ENCODE results near the gene NCKAP5. TPM values are rescaled to one million over a fixed set of nuclear protein-coding genes. Genes with fewer than 3 reads are reported as not detected.

NCKAP5 gene
- total RNA-seq, 2 donors from 2014 or later = 2.0 to 7.1 TPM

GRCh38 chr2:133492719-133493380, 75.4 kb downstream of the NCKAP5 start:
- H3K9me3 ChIP-seq = no peaks in the 10 kb centered on the region
- intact Hi-C loops (cut with DNase I) = no loop called here
- no peaks in the 10 kb centered on the region for H3K4me1 ChIP-seq (replicated peaks)
- H3K27ac ChIP-seq = no peak overlapping the region
- WGBS = 96% methylated on average over 2 of the region's 2 CpGs
- DNase-seq (ENCODE audit: low spot score) = no peak
- no peak overlapping the region for H3K4me3 ChIP-seq
- TF ChIP-seq CTCF (IDR thresholded peaks at IDR 0.05) (no peak), POLR2A (IDR thresholded peaks at IDR 0.05) (no peak), POLR2AphosphoS5 (IDR thresholded peaks at IDR 0.05) (no peak)
- no peaks in the 10 kb centered on the region for H3K36me3 ChIP-seq
- no peaks in the 10 kb centered on the region for H3K27me3 ChIP-seq (replicated peaks; ENCODE audit: insufficient read depth)

DNA sequence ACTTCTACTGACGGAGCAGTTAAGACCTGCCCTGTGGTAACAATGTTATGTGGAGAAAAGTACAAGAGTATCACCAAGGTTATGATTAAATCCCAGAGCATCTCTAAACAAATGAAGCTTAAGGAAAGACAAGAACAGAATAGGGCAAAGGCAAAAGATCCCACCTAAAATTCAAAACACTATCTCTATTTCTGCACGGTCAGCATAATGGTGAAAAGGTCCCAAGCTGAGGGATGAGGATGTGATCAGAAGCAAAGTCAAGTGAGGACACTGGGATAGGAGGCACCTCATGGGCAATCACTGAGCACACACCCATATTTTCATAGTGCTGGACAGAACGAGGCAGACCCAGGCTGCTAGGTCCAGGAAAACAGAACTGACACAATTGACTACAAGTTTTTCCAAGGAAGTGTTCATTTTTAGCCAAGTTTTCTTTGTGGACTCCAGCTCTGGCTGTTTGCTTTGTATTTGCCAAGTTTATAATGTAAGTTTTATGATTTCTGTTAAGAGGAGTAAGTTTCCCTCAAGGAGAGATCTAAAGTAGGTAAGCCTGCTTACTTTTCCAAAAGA, 77.8 kb downstream of the NCKAP5 start:
- intact Hi-C loops (cut with DNase I) = no loop called here
- no peaks in the 10 kb centered on the region for H3K4me1 ChIP-seq (replicated peaks)
- DNase-seq (ENCODE audit: low spot score) = no peak
- no peak overlapping the region for H3K4me3 ChIP-seq
- no peaks in the 10 kb centered on the region for H3K36me3 ChIP-seq
- TF ChIP-seq POLR2AphosphoS5 (IDR thresholded peaks at IDR 0.05) = no peak
- TF ChIP-seq CTCF (IDR thresholded peaks at IDR 0.05) = no peak
- no peak for TF ChIP-seq POLR2A (IDR thresholded peaks at IDR 0.05)
- no peak overlapping the region for H3K27ac ChIP-seq
- H3K9me3 ChIP-seq = no peaks in the 10 kb centered on the region
- no peaks in the 10 kb centered on the region for H3K27me3 ChIP-seq (replicated peaks; ENCODE audit: insufficient read depth)
- 70% methylated on average over 3 of the region's 3 CpGs for WGBS

DNA sequence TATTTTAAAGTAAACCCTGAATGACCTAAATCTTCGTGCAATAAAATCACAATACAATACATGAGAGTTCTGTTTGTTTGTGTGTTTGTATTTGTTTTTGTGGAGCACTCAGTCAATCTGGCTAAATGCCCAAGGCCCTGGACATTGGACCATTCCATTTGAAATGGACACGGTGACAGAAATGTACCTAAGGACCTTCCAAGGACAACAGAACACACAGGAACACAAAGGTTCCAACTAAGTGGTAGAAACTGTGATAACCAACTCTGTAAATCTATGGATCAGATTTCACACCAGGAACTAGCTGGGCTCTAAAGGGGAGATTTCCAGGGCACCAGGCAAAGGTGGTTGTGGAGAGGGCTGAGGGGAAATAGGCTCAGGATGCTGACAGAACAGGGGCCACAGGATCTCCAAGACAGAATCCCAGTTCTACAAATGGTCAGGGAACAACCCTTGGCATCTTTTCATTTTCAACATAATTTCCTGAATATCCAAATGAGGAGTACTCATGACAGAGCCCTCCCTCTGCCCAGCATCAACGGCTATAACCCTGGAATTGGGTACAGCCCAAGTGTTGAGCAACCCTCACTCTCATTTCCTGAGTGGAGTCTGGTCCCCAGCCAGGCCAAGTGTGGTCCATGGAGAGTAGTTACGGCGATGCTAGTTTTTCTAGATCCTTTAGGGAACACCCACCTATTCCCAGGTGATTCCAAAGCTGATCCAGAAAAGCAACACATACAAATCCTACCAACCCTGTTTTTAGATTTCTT, 78.4 kb downstream of the NCKAP5 start:
- H3K4me1 ChIP-seq (replicated peaks) = no peaks in the 10 kb centered on the region
- 33% methylated on average over 5 of the region's 5 CpGs for WGBS
- DNase-seq (ENCODE audit: low spot score) = no peak
- H3K27ac ChIP-seq = no peak overlapping the region
- no peaks in the 10 kb centered on the region for H3K9me3 ChIP-seq
- H3K36me3 ChIP-seq = no peaks in the 10 kb centered on the region
- H3K27me3 ChIP-seq (replicated peaks; ENCODE audit: insufficient read depth) = no peaks in the 10 kb centered on the region
- no peak overlapping the region for H3K4me3 ChIP-seq
- TF ChIP-seq CTCF (IDR thresholded peaks at IDR 0.05) (no peak), POLR2AphosphoS5 (IDR thresholded peaks at IDR 0.05) (peak; percentile 28), POLR2A (IDR thresholded peaks at IDR 0.05) (no peak)
- intact Hi-C loops (cut with DNase I) = no loop called here

DNA sequence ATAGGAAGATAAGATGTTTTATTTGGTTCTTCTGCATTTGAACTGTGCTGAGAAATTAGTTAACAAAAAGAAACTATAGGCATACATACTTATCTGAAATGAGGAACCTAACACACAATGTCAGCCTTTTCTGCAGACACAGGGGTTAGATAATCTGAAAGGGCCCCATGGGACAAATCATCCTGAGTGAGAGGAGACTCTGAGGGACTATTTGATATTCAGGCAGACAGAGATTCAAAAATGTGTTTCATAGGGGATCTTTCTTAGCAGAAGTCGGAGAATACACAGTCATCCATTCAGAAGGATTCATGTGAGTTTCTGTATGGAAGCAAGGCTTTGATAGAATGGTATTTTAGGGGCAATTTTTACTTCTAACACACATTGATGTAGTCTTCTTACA, 79.1 kb downstream of the NCKAP5 start:
- no peak overlapping the region for H3K27ac ChIP-seq
- WGBS = 91% methylated on average over 1 of the region's 1 CpG
- no peaks in the 10 kb centered on the region for H3K4me1 ChIP-seq (replicated peaks)
- no peak overlapping the region for H3K4me3 ChIP-seq
- no peaks in the 10 kb centered on the region for H3K9me3 ChIP-seq
- TF ChIP-seq POLR2AphosphoS5 (IDR thresholded peaks at IDR 0.05) (no peak), CTCF (IDR thresholded peaks at IDR 0.05) (no peak)
- no peak for DNase-seq (ENCODE audit: low spot score)
- intact Hi-C loops (cut with DNase I) = no loop called here
- no peaks in the 10 kb centered on the region for H3K27me3 ChIP-seq (replicated peaks; ENCODE audit: insufficient read depth)
- no peaks in the 10 kb centered on the region for H3K36me3 ChIP-seq

Data from prostate gland (tissue), 2 donors.